SU-DHL-6 (cell line): Measurements from ENCODE around the gene TRMU.

Experiments
- CTCF ChIP-seq: fragments of 200-600 bp; sonication (generic); IDR thresholded peaks from one replicate; pipeline ENCODE4 v1.5.1; 2017; ENCODE audit warnings: antibody characterized with exemption, mild to moderate bottlenecking, low read length, moderate library complexity; ENCODE audit not compliant: insufficient read depth, poor library complexity, severe bottlenecking
- EZH2phosphoT487 ChIP-seq: fragments of 200-600 bp; sonication (generic), shearing (Covaris generic); conservative IDR thresholded peaks from 2 replicates; pipeline ENCODE4 v1.6.1; 2018; ENCODE audit warnings: mild to moderate bottlenecking, antibody characterized with exemption, low read length, moderate library complexity, mixed read lengths

GRCh38 chr22:46388647-46389046 lies 53.1 kb downstream of the TRMU start:
- TF ChIP-seq CTCF (no peak), EZH2phosphoT487 (no peak)
